ENCODE results near the gene C1orf174. TPM values are rescaled to one million over a fixed set of nuclear protein-coding genes. Genes with fewer than 3 reads are reported as not detected.

The C1orf174 gene
- total RNA-seq, result 11.7 TPM
- long read RNA-seq, transcript C1orf174-201 (4 exons, 1,666 nt), result major isoform, 26 of 28 reads
- long read RNA-seq, partial matches to known transcripts, result 0 of 28 reads
- long read RNA-seq, other reads (novel, unspliced or antisense), result 2 of 28 reads

DNA sequence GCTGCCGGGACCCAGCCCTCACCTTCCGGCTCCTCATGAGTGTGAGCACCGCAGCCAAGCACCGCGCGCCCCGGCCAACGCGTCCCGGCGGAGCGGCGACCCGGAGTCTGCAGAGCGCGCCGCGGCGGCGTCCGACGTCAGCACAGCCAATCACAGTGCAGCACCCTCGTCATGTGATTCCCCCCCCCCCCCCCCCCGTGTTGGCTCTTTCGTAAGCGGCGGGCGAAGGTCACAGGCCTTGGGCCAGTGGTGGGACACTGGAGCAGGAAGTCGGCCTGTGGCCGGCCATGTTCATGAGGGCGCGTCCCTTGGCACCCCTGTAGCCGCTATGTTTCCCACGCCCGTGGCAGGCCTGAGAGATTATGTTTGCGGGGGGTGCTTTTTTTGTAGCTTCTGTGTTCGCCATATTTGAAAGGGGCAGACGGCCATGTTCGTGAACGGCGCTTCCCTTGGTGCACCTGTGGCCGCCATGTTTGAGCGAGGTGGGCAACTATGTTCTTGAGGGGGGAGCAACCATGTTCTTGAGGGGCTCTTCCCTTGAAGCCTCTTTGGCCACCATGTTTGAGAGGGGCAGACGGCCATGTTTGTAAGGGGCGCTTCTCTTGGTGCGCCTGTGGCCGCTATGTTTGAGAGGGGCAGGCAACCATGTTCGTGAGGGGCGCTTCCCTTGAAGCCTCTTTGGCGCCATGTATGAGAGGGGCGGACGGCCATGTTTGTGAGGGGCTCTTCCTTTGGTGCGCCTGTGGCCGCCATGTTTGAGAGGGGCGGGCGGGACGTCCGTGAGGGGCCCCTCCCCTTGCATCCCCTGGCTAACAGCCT is at the start of gene C1orf174:
C1orf174 (minus strand) TSS at position 123 of the 819 bp plus-strand sequence; CDS start at position 37, 86 bp downstream.
- Histone ChIP-seq H3K27me3 (ENCODE audit: low read depth) (no peaks in the 10 kb centered on the region), H3K4me3 (peak within 1 kb of the TSS; percentile 97), H3K9me3 (replicated peaks) (peaks cover 23% of the 10 kb centered on the region), H3K27ac (replicated peaks) (peak within 1 kb of the TSS; percentile 100), H3K4me1 (peaks cover 19% of the 10 kb centered on the region), H3K36me3 (peaks cover under 1% of the 10 kb centered on the region)
- DNase-seq, result peak; percentile 95
- intact Hi-C loops (cut with micrococcal nuclease), result no loop called here
- TF ChIP-seq, protein P1, sequence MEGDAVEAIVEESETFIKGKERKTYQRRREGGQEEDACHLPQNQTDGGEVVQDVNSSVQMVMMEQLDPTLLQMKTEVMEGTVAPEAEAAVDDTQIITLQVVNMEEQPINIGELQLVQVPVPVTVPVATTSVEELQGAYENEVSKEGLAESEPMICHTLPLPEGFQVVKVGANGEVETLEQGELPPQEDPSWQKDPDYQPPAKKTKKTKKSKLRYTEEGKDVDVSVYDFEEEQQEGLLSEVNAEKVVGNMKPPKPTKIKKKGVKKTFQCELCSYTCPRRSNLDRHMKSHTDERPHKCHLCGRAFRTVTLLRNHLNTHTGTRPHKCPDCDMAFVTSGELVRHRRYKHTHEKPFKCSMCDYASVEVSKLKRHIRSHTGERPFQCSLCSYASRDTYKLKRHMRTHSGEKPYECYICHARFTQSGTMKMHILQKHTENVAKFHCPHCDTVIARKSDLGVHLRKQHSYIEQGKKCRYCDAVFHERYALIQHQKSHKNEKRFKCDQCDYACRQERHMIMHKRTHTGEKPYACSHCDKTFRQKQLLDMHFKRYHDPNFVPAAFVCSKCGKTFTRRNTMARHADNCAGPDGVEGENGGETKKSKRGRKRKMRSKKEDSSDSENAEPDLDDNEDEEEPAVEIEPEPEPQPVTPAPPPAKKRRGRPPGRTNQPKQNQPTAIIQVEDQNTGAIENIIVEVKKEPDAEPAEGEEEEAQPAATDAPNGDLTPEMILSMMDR (IDR thresholded peaks at IDR 0.05; ENCODE audit: borderline replicate concordance), result peak; percentile 19

DNA sequence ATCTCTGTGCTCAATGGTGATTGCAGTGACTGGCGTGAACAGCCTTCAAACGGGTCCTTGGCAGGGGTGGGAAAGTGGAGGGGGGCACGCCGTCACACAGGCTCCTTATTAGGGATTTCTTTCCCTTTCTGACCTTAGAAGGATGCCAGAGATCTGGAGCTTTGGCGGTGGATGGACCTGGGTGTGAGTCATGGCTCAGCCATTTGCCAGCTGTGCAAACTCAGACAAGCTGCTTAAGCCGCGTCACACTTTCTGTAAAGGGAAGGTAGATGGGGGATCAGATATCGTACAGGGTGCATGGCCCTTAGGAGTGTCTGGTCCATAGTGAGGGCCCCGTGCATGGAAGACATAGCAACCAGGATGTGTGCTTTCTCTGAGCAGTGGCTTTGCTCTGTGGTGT is 48.3 kb upstream of the C1orf174 start:
- intact Hi-C loops (cut with micrococcal nuclease), result no loop called here
- no peak overlapping the region for H3K27ac ChIP-seq (replicated peaks)
- H3K36me3 ChIP-seq, result no peaks in the 10 kb centered on the region
- H3K27me3 ChIP-seq (ENCODE audit: low read depth), result peaks cover 97% of the 10 kb centered on the region
- H3K4me3 ChIP-seq, result no peak overlapping the region
- DNase-seq, result no peak
- peaks cover 4% of the 10 kb centered on the region for H3K9me3 ChIP-seq (replicated peaks)
- H3K4me1 ChIP-seq, result no peaks in the 10 kb centered on the region
- TF ChIP-seq, protein P1 (IDR thresholded peaks at IDR 0.05; ENCODE audit: borderline replicate concordance), result no peak

DNA sequence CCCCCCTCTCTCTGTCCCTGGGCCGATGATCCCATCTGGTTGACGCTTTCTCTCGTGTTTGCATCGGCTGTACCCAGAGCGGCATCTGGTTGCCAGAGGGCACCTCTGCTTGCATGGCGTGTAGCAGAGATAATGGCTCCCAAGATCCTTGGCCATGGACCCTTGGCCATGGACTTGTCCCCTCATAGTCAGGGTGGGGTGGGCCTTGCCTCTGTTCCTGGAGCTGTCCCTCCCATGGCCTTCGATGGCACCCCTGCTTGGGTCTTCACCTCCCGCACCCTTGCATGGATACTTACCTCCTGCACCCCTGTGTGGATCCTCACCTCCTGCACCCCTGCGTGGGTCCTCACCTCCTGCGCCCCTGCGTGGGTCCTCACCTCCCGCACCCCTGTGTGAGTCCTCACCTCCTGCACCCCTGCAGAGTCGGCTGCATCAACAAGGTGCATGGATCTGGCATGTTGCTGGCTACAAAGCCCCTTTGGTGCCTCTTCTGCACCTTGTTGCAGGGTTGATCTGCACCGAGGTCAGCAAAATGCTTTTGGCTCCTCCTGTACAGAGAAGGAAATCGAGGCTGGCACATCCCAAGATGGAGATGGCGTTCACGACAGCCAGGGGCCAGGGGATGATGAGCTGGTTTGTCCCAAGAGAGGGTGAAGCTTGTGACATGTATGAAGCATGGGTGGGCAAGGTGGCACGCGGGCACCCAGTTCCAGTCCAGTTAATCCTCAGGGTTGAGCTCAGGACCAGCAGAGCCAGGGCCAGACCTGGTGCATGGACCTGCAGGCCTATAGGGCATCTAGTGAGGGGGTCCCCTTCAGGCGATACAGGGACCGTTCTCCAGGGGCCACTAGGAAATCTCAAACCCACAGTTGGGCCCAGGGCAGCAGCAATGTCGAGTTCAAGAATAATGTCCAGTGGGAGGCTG is 46.1 kb upstream of the C1orf174 start:
- no peaks in the 10 kb centered on the region for H3K36me3 ChIP-seq
- no peak overlapping the region for H3K4me3 ChIP-seq
- TF ChIP-seq, protein P1 (IDR thresholded peaks at IDR 0.05; ENCODE audit: borderline replicate concordance), result no peak
- intact Hi-C loops (cut with micrococcal nuclease), result no loop called here
- no peak for DNase-seq
- H3K27ac ChIP-seq (replicated peaks), result no peak overlapping the region
- peaks cover 95% of the 10 kb centered on the region for H3K27me3 ChIP-seq (ENCODE audit: low read depth)
- H3K4me1 ChIP-seq, result no peaks in the 10 kb centered on the region
- peaks cover 4% of the 10 kb centered on the region for H3K9me3 ChIP-seq (replicated peaks)

DNA sequence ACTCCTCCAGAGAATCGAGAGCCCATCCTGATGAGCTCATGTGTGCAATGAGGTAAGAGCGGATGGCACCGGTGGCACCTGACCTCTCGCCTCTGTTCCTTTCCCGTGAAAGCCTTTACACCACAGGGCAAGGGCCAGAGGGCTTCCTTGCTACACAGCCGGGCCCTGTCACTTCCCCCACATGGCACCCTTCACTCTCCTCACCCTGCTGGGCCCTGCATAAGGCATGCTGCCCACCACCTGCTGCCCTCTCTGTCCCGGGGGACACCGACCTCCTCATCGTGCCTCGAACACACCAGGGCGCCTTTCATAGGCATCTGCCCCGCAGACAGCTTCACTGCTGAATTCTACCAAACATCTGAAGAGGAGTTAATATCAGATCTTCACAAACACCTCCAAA is 45.1 kb upstream of the C1orf174 start:
- intact Hi-C loops (cut with micrococcal nuclease), result no loop called here
- TF ChIP-seq, protein P1 (IDR thresholded peaks at IDR 0.05; ENCODE audit: borderline replicate concordance), result no peak
- H3K4me1 ChIP-seq, result no peaks in the 10 kb centered on the region
- peaks cover 4% of the 10 kb centered on the region for H3K9me3 ChIP-seq (replicated peaks)
- H3K36me3 ChIP-seq, result no peaks in the 10 kb centered on the region
- peaks cover 95% of the 10 kb centered on the region for H3K27me3 ChIP-seq (ENCODE audit: low read depth)
- H3K4me3 ChIP-seq, result no peak overlapping the region
- DNase-seq, result no peak
- H3K27ac ChIP-seq (replicated peaks), result no peak overlapping the region

DNA sequence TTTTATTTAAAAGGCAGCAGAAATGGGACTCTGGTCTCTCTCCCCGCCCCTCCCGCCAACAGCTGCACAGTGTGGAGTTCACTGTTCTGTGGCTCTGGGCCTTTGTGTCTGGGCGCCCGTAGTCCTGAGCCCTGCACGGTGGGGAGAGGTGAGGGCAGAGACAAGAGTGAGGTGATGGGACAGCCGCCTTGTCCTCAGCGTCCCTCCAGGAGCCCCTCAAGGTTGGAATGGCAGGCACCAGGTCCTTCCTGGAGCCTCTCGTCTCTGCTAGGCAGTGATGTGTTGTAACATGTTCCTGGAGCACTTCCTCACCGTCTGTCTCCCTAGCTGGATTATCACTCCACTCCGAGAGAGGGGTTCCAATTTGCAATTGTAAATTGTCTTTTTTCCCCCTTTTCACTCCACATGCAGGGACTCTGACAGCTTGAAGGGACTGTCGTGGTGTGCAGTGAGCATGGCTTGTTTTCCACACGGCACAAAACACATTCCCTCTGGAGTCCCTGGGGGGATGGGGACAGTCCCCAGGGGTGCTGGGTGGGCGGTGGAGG is 44.6 kb upstream of the C1orf174 start:
- Histone ChIP-seq H3K27ac (replicated peaks) (no peak overlapping the region), H3K4me1 (no peaks in the 10 kb centered on the region), H3K9me3 (replicated peaks) (peaks cover 4% of the 10 kb centered on the region), H3K4me3 (no peak overlapping the region), H3K36me3 (no peaks in the 10 kb centered on the region), H3K27me3 (ENCODE audit: low read depth) (peaks cover 95% of the 10 kb centered on the region)
- intact Hi-C loops (cut with micrococcal nuclease), result no loop called here
- TF ChIP-seq, protein P1 (IDR thresholded peaks at IDR 0.05; ENCODE audit: borderline replicate concordance), result no peak
- no peak for DNase-seq
